ENCODE measurements around the gene DENND2C.

DNA sequence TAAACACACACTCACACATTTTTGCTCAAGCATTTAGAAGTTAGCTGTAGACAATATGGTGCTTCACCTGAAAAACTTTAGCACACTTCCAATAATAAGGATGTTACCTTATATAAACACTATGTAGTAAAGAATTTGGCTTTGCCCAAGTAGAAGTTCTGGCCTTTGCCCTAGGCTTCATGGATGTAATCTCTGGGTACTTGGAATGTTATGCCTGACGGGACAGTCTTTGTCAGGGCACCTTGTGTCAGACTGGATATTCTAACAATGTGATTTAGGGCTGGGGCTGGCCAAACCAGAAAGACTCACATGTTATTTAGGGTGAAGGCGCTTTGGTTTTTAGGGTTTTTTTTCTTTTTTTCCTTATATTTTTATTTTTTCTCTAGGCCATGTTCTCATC, 124.1 kb downstream of the DENND2C start:
- TF ChIP-seq, protein P1, sequence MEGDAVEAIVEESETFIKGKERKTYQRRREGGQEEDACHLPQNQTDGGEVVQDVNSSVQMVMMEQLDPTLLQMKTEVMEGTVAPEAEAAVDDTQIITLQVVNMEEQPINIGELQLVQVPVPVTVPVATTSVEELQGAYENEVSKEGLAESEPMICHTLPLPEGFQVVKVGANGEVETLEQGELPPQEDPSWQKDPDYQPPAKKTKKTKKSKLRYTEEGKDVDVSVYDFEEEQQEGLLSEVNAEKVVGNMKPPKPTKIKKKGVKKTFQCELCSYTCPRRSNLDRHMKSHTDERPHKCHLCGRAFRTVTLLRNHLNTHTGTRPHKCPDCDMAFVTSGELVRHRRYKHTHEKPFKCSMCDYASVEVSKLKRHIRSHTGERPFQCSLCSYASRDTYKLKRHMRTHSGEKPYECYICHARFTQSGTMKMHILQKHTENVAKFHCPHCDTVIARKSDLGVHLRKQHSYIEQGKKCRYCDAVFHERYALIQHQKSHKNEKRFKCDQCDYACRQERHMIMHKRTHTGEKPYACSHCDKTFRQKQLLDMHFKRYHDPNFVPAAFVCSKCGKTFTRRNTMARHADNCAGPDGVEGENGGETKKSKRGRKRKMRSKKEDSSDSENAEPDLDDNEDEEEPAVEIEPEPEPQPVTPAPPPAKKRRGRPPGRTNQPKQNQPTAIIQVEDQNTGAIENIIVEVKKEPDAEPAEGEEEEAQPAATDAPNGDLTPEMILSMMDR (IDR thresholded peaks at IDR 0.05; ENCODE audit: insufficient read depth, low read length) = no peak
- no peak for TF ChIP-seq POLR2AphosphoS5 (IDR thresholded peaks at IDR 0.05; ENCODE audit: low read depth)
- TF ChIP-seq, protein P2, sequence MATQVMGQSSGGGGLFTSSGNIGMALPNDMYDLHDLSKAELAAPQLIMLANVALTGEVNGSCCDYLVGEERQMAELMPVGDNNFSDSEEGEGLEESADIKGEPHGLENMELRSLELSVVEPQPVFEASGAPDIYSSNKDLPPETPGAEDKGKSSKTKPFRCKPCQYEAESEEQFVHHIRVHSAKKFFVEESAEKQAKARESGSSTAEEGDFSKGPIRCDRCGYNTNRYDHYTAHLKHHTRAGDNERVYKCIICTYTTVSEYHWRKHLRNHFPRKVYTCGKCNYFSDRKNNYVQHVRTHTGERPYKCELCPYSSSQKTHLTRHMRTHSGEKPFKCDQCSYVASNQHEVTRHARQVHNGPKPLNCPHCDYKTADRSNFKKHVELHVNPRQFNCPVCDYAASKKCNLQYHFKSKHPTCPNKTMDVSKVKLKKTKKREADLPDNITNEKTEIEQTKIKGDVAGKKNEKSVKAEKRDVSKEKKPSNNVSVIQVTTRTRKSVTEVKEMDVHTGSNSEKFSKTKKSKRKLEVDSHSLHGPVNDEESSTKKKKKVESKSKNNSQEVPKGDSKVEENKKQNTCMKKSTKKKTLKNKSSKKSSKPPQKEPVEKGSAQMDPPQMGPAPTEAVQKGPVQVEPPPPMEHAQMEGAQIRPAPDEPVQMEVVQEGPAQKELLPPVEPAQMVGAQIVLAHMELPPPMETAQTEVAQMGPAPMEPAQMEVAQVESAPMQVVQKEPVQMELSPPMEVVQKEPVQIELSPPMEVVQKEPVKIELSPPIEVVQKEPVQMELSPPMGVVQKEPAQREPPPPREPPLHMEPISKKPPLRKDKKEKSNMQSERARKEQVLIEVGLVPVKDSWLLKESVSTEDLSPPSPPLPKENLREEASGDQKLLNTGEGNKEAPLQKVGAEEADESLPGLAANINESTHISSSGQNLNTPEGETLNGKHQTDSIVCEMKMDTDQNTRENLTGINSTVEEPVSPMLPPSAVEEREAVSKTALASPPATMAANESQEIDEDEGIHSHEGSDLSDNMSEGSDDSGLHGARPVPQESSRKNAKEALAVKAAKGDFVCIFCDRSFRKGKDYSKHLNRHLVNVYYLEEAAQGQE (IDR thresholded peaks at IDR 0.05; ENCODE audit: insufficient replicate concordance, low read depth) = no peak
- TF ChIP-seq GABPA (IDR thresholded peaks at IDR 0.05; ENCODE audit: low read depth) = no peak
- no peak for TF ChIP-seq SPI1 (IDR thresholded peaks at IDR 0.05; ENCODE audit: borderline replicate concordance, low read depth)
